H9 (cell line): Measurements from ENCODE around the gene AMOTL1. TPM values are rescaled to one million over a fixed set of nuclear protein-coding genes. Genes with fewer than 3 reads are reported as not detected.

Experiments used
- DNase-seq: peaks from one replicate; pipeline ENCODE4 v3.0.0-alpha.2; 2017
- H2AFZ ChIP-seq: one replicate; pipeline ENCODE4 v1.6.1; 2013; ENCODE audit warnings: mild to moderate bottlenecking, low read length, control low read depth, moderate library complexity
- H2AK5ac ChIP-seq: 2 replicates; pipeline ENCODE4 v1.6.1; 2013; ENCODE audit warnings: low read length, control low read depth, mixed read lengths; ENCODE audit not compliant: insufficient read length
- H2BK120ac ChIP-seq: one replicate; pipeline ENCODE4 v1.6.1; 2013; ENCODE audit warnings: low read depth, mild to moderate bottlenecking, low read length, control low read depth, inconsistent platforms; ENCODE audit not compliant: poor library complexity, severe bottlenecking
- H2BK12ac ChIP-seq: 2 replicates; pipeline ENCODE4 v1.6.1; 2013; ENCODE audit warnings: low read length, control low read depth, mixed read lengths, low read depth; ENCODE audit not compliant: insufficient read length
- H2BK15ac ChIP-seq: 2 replicates; pipeline ENCODE4 v1.6.1; 2013; ENCODE audit warnings: low read depth, low read length, control low read depth
- H2BK20ac ChIP-seq: one replicate; pipeline ENCODE4 v1.6.1; 2013; ENCODE audit warnings: low read depth, mild to moderate bottlenecking, low read length, control low read depth, inconsistent platforms; ENCODE audit not compliant: poor library complexity, severe bottlenecking
- H2BK5ac ChIP-seq: 2 replicates; pipeline ENCODE4 v1.6.1; 2013; ENCODE audit warnings: low read length, control low read depth, mixed read lengths; ENCODE audit not compliant: insufficient read length
- H3K14ac ChIP-seq: 2 replicates; pipeline ENCODE4 v1.6.1; 2013; ENCODE audit warnings: low read length, control low read depth; ENCODE audit not compliant: insufficient read depth
- H3K18ac ChIP-seq: 2 replicates; pipeline ENCODE4 v1.6.1; 2013; ENCODE audit warnings: low read depth, mild to moderate bottlenecking, mixed read lengths, low read length, control low read depth; ENCODE audit not compliant: insufficient read length
- H3K23ac ChIP-seq: 2 replicates; pipeline ENCODE4 v1.6.1; 2013; ENCODE audit warnings: low read length, control low read depth, mixed read lengths, low read depth; ENCODE audit not compliant: insufficient read length
- H3K23me2 ChIP-seq: 2 replicates; pipeline ENCODE4 v1.6.1; 2013; ENCODE audit warnings: low read depth, mild to moderate bottlenecking, mixed read lengths, low read length, control low read depth; ENCODE audit not compliant: insufficient read length, poor library complexity, severe bottlenecking
- H3K27ac ChIP-seq: 2 replicates; pipeline ENCODE4 v1.5.1; 2013; ENCODE audit warnings: low read length, control low read depth, mixed read lengths, low read depth; ENCODE audit not compliant: insufficient read length
- H3K27me3 ChIP-seq: 2 replicates; pipeline ENCODE4 v1.6.1; 2013; ENCODE audit warnings: low read length, control low read depth, inconsistent platforms; ENCODE audit not compliant: insufficient read depth
- H3K4ac ChIP-seq: 2 replicates; pipeline ENCODE4 v1.6.1; 2013; ENCODE audit warnings: low read depth, mild to moderate bottlenecking, control low read depth, inconsistent platforms, low read length, moderate library complexity
- H3K4me1 ChIP-seq: 2 replicates; pipeline ENCODE4 v1.6.1; 2013; ENCODE audit warnings: low read length, control low read depth, inconsistent platforms; ENCODE audit not compliant: insufficient read depth
- H3K4me2 ChIP-seq: 2 replicates; pipeline ENCODE4 v1.6.1; 2013; ENCODE audit warnings: low read length, control low read depth, mixed read lengths; ENCODE audit not compliant: insufficient read length, insufficient read depth
- H3K56ac ChIP-seq: 2 replicates; pipeline ENCODE4 v1.6.1; 2013; ENCODE audit warnings: low read depth, mild to moderate bottlenecking, mixed read lengths, low read length, control low read depth; ENCODE audit not compliant: insufficient read length
- H3K79me1 ChIP-seq: 2 replicates; pipeline ENCODE4 v1.6.1; 2013; ENCODE audit warnings: low read depth, mild to moderate bottlenecking, moderate library complexity, low read length, control low read depth, inconsistent platforms; ENCODE audit not compliant: insufficient read depth, poor library complexity, severe bottlenecking
- H3K79me2 ChIP-seq: 2 replicates; pipeline ENCODE4 v1.6.1; 2013; ENCODE audit warnings: low read length, control low read depth, inconsistent platforms; ENCODE audit not compliant: insufficient read depth
- H3K9ac ChIP-seq: 2 replicates; pipeline ENCODE4 v1.6.1; 2013; ENCODE audit warnings: low read length, control low read depth, mixed read lengths; ENCODE audit not compliant: insufficient read length; ENCODE audit errors: extremely low read depth
- H3K9me3 ChIP-seq: one replicate; pipeline ENCODE4 v1.6.1; 2013; ENCODE audit warnings: low read depth, low read length, inconsistent platforms; ENCODE audit not compliant: control insufficient read depth
- H3T11ph ChIP-seq: one replicate; pipeline ENCODE4 v1.6.1; 2013; ENCODE audit warnings: mild to moderate bottlenecking, low read length, control low read depth, inconsistent platforms
- H4K20me1 ChIP-seq: one replicate; pipeline ENCODE4 v1.6.1; 2013; ENCODE audit not compliant: control insufficient read depth, insufficient read length, insufficient read depth
- H4K5ac ChIP-seq: 2 replicates; pipeline ENCODE4 v1.6.1; 2013; ENCODE audit warnings: low read depth, mild to moderate bottlenecking, mixed read lengths, low read length, control low read depth; ENCODE audit not compliant: insufficient read length
- H4K8ac ChIP-seq: replicated peaks from 2 replicates; pipeline ENCODE4 v1.6.1; 2013; ENCODE audit warnings: low read length, control low read depth, mixed read lengths, low read depth; ENCODE audit not compliant: insufficient read length
- H4K91ac ChIP-seq: 2 replicates; pipeline ENCODE4 v1.6.1; 2013; ENCODE audit warnings: low read depth, mild to moderate bottlenecking, moderate library complexity, mixed read lengths, low read length, control low read depth; ENCODE audit not compliant: insufficient read length
- H3K27ac Mint-ChIP-seq, 3 experiments: 2 replicates in 2 of 3; 3 replicates in 1 of 3; pipeline ENCODE4 v1.8.0; 2020 to 2021; ENCODE audit warnings: mixed read lengths in 3 of 3, mild to moderate bottlenecking in 1 of 3, moderate library complexity in 1 of 3
- H3K27me3 Mint-ChIP-seq: 2 replicates; pipeline ENCODE4 v1.8.0; 2021; ENCODE audit warnings: low read depth, mild to moderate bottlenecking, moderate library complexity, mixed read lengths
- H3K36me3 Mint-ChIP-seq, 3 experiments: 2 replicates in 2 of 3; 3 replicates in 1 of 3; pipeline ENCODE4 v1.8.0; 2020 to 2021; ENCODE audit warnings: low read depth in 3 of 3, mixed read lengths in 3 of 3; ENCODE audit not compliant: insufficient read depth in 1 of 3
- H3K4me1 Mint-ChIP-seq, 2 experiments: 2 replicates each; pipeline ENCODE4 v1.8.0; 2020; ENCODE audit warnings: mixed read lengths in 2 of 2
- H3K4me3 Mint-ChIP-seq, 2 experiments: 2 replicates in 1 of 2; 3 replicates in 1 of 2; pipeline ENCODE4 v1.8.0; 2020 to 2021; ENCODE audit warnings: mild to moderate bottlenecking in 2 of 2, mixed read lengths in 2 of 2, moderate library complexity in 1 of 2
- H3K9me3 Mint-ChIP-seq, 2 experiments: 2 replicates in 1 of 2; 3 replicates in 1 of 2; pipeline ENCODE4 v1.8.0; 2020; ENCODE audit warnings: mild to moderate bottlenecking in 2 of 2, mixed read lengths in 2 of 2, moderate library complexity in 1 of 2
- WGBS: extraction: QIAGEN DNeasy Blood & Tissue Kit; methylation state at CpG from one replicate; pipeline ENCODE4 v1.1.7; 2013; ENCODE audit warnings: missing lambda C conversion rate, low lambda C conversion rate, mixed read lengths; ENCODE audit not compliant: insufficient read length; ENCODE audit errors: extremely low coverage; 5-methylcytosine and 5-hydroxymethylcytosine counted together
- total RNA-seq: library from RNA; stranded (reverse); gene quantifications from 2 replicates; pipeline ENCODE4 v1.2.1, GENCODE V29; 2021
- TF ChIP-seq, protein P1 (sequence below): fragments of 200-600 bp; sonication (generic); conservative IDR thresholded peaks from 3 replicates; pipeline ENCODE4 v1.8.0; 2021; ENCODE audit warnings: antibody characterized with exemption, mild to moderate bottlenecking

AMOTL1 gene
- total RNA-seq, 1 experiment from 2014 or later: 18.5 TPM

DNA sequence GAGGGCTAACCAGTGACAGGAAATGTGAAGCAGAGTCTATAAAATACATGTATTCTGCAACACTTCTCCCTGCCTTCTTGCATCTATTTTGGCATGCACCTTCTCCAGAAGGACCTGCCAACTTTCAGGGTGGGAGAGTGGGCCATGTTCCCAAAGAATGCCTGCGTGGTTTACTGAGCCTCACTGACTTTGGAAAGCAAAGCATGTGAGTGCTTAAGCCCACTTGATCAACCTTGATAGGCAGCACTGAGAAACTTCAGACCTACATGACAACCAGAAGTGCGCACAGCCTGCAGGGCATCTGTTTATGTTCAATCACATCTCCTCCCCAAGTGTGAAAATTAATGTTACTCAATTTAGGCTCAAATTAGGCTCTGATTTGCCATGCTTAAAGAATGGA lies 69.2 kb downstream of the AMOTL1 start:
- Mint-ChIP-seq H3K27ac (no peak overlapping the region), H3K4me3 (no peak overlapping the region), H3K9me3 (no peaks in the 10 kb centered on the region), H3K36me3 (peaks cover 2 to 15% (median 14%) of the 10 kb centered on the region in 3 experiments; a peak in 5 of 7 replicates), H3K27me3 (no peaks in the 10 kb centered on the region), H3K4me1 (no peaks in the 10 kb centered on the region)
- Histone ChIP-seq H3K79me2 (no peaks in the 10 kb centered on the region), H3K4me1 (no peaks in the 10 kb centered on the region), H3K4me2 (no peak overlapping the region), H2BK120ac (no peak overlapping the region), H2BK12ac (no peak overlapping the region), H4K91ac (no peak overlapping the region), H2BK20ac (no peak overlapping the region), H3T11ph (no peak overlapping the region), H2AK5ac (no peak overlapping the region), H3K56ac (no peak overlapping the region), H4K5ac (no peak overlapping the region), H3K27ac (no peak overlapping the region), H4K20me1 (no peaks in the 10 kb centered on the region), H3K4ac (no peak overlapping the region), H3K9ac (no peak overlapping the region), H2AFZ (no peak overlapping the region), H2BK15ac (no peak overlapping the region), H3K23me2 (no peaks in the 10 kb centered on the region), H3K79me1 (no peaks in the 10 kb centered on the region), H3K9me3 (no peaks in the 10 kb centered on the region), H3K23ac (no peak overlapping the region), H4K8ac (no peak overlapping the region), H2BK5ac (no peak overlapping the region), H3K18ac (no peak overlapping the region), H3K14ac (no peak overlapping the region), H3K27me3 (no peaks in the 10 kb centered on the region)
- WGBS: no CpG with 5 or more reads among the region's 2 CpGs
- no peak for DNase-seq
- TF ChIP-seq, protein P1, sequence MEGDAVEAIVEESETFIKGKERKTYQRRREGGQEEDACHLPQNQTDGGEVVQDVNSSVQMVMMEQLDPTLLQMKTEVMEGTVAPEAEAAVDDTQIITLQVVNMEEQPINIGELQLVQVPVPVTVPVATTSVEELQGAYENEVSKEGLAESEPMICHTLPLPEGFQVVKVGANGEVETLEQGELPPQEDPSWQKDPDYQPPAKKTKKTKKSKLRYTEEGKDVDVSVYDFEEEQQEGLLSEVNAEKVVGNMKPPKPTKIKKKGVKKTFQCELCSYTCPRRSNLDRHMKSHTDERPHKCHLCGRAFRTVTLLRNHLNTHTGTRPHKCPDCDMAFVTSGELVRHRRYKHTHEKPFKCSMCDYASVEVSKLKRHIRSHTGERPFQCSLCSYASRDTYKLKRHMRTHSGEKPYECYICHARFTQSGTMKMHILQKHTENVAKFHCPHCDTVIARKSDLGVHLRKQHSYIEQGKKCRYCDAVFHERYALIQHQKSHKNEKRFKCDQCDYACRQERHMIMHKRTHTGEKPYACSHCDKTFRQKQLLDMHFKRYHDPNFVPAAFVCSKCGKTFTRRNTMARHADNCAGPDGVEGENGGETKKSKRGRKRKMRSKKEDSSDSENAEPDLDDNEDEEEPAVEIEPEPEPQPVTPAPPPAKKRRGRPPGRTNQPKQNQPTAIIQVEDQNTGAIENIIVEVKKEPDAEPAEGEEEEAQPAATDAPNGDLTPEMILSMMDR: no peak
